Tibial nerve (tissue), 3 donors: ENCODE results near the gene TBK1.

ENCODE experiments used
- POLR2A ChIP-seq, 2 donors: fragments of 450-650 bp; IDR thresholded peaks; one replicate each; pipeline ENCODE4 v1.6.1; 2017; ENCODE audit warnings: antibody characterized with exemption in 2 of 2, mild to moderate bottlenecking in 2 of 2, moderate library complexity in 2 of 2
- TF ChIP-seq, protein P1 (sequence below), 5 experiments: fragments of 200-600 bp in 3 of 5; fragments of 450-650 bp in 2 of 5; sonication (generic) in 3 of 5; IDR thresholded peaks; one replicate each; pipeline ENCODE4 v1.5.1; 2016 to 2019; ENCODE audit warnings: antibody characterized with exemption in 5 of 5, mild to moderate bottlenecking in 3 of 5, moderate library complexity in 2 of 5

DNA sequence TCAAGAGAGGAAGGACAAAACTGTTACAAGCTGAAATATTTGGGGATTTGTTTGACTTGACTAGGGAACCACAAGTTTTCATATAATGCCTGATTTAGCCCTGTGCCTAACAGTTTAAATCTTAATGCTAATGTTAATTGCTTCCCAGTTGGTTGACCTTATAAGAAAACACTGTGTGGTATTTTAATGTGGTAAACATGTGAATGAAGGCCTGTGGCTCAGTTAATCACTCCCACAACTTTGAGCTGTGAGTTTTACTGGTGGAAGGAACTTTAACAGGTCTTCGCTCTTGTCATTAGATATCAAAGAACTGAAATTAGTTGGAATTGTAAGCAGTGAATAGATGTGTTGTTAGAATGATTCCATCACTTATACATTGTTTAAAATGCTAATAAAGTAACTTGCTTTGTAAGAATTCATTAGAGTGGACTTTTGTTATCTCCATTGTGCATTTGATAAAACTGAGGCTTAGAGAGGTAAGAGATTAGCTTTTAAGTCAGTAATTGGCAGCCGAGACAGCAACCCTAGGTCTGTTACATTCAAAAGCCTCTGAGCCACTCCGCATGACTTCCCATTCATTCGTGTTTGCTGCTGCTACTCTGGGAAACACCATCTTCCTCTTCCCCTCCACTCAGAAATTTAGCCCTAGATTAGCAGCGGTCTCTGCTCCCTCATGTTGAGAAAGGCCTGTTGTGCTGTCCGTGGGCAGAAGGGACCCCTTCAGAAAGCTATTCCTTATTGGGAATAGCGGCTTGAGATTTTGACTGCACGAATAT, 1.0 kb upstream of the TBK1 start:
- TF ChIP-seq POLR2A (IDR thresholded peaks at IDR 0.05): no peak
- TF ChIP-seq, protein P1, sequence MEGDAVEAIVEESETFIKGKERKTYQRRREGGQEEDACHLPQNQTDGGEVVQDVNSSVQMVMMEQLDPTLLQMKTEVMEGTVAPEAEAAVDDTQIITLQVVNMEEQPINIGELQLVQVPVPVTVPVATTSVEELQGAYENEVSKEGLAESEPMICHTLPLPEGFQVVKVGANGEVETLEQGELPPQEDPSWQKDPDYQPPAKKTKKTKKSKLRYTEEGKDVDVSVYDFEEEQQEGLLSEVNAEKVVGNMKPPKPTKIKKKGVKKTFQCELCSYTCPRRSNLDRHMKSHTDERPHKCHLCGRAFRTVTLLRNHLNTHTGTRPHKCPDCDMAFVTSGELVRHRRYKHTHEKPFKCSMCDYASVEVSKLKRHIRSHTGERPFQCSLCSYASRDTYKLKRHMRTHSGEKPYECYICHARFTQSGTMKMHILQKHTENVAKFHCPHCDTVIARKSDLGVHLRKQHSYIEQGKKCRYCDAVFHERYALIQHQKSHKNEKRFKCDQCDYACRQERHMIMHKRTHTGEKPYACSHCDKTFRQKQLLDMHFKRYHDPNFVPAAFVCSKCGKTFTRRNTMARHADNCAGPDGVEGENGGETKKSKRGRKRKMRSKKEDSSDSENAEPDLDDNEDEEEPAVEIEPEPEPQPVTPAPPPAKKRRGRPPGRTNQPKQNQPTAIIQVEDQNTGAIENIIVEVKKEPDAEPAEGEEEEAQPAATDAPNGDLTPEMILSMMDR (IDR thresholded peaks at IDR 0.05): no peak
